Stimulated activated naive B cell treated with anti-CD40 and anti-IgM and Interleukin-4, amounts not matched to agents 10 μg/mL and 1 μg/mL and 100 μg/mL, for 72 hours (primary cell): ENCODE results near the gene KRTAP19-6.

Experiments
- ATAC-seq, 2 donors: fragments of 150-1000 bp; cut with Tn5 transposase; replicated peaks; 2 replicates each; pipeline ENCODE4 v1.10.0; 2021; ENCODE audit warnings: moderate library complexity in 1 of 2
- DNase-seq: peaks from one replicate; pipeline ENCODE4 v3.0.0; 2021
- H3K27ac Mint-ChIP-seq: one replicate; pipeline ENCODE4 v1.8.0; 2022; ENCODE audit warnings: mild to moderate bottlenecking, mixed read lengths
- H3K27me3 Mint-ChIP-seq, 2 donors: one replicate each; pipeline ENCODE4 v1.8.0; 2022; ENCODE audit warnings: mixed read lengths in 2 of 2
- H3K36me3 Mint-ChIP-seq, 2 donors: one replicate each; pipeline ENCODE4 v1.8.0; 2022; ENCODE audit warnings: mixed read lengths in 2 of 2, mild to moderate bottlenecking in 1 of 2
- H3K4me1 Mint-ChIP-seq, 2 donors: one replicate each; pipeline ENCODE4 v1.8.0; 2022; ENCODE audit warnings: mixed read lengths in 2 of 2, mild to moderate bottlenecking in 1 of 2
- H3K4me3 Mint-ChIP-seq, 2 donors: one replicate each; pipeline ENCODE4 v1.8.0; 2022; ENCODE audit warnings: mild to moderate bottlenecking in 2 of 2, mixed read lengths in 2 of 2, moderate library complexity in 1 of 2
- H3K9me3 Mint-ChIP-seq, 2 donors: one replicate each; pipeline ENCODE4 v1.8.0; 2022; ENCODE audit warnings: mixed read lengths in 2 of 2, mild to moderate bottlenecking in 1 of 2

The KRTAP19-6 gene, protein sequence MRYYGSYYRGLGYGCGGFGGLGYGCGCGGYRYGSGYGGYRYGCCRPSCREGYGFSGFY

DNA sequence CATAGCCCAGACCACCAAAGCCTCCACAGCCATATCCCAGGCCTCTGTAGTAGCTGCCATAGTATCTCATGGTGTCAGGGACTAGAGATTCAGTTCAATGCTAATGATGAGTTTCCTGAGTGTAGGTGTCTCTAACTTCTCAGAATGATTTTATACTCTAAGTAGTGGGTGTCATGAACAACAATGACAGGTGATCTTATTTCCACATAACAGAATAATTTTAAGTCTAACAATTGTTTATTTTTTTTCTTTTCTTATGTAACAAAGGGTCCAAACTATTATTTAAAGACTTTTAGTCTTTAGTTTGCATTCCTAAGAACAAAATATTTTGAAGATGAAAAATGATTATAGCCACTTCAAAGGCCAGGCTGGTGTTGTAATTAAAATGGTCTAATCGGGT, at the start of gene KRTAP19-6:
Gene KRTAP19-6, minus strand, starts transcription at position 101 of the 400 bp plus-strand sequence. Its CDS starts 31 bp downstream, at position 70.
- ATAC-seq: no peak
- H3K4me3 Mint-ChIP-seq: no peak within 1 kb of the TSS
- peaks cover 0 to 5% of the 10 kb centered on the region in 2 donors for H3K9me3 Mint-ChIP-seq
- no peaks in the 10 kb centered on the region for H3K36me3 Mint-ChIP-seq
- H3K27me3 Mint-ChIP-seq: no peaks in the 10 kb centered on the region
- H3K27ac Mint-ChIP-seq: no peak within 1 kb of the TSS
- no peak for DNase-seq
- no peaks in the 10 kb centered on the region for H3K4me1 Mint-ChIP-seq

DNA sequence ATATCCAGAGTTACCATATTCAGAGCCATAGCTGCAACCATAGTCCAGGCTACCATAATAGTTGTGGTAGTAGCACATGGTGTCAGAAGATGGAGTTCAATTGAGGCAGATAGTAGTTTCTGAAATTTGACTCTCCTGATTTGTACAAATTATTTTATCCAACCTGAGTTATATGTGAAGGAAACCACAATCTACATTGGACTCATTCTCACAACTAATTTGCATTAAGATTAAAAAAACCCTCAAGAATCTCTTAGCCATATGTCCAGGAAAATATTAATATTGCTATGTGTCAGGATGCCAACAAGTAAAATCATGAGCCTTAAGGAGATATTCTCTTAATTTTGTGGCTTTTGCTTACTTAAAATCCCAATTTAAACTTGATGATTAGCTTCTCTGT, 48.6 kb upstream of the KRTAP19-6 start, which contains the start of gene KRTAP22-2:
Gene KRTAP22-2, minus strand, starts transcription at position 101 of the 400 bp plus-strand sequence.
- H3K9me3 Mint-ChIP-seq: no peaks in the 10 kb centered on the region
- no peaks in the 10 kb centered on the region for H3K27me3 Mint-ChIP-seq

DNA sequence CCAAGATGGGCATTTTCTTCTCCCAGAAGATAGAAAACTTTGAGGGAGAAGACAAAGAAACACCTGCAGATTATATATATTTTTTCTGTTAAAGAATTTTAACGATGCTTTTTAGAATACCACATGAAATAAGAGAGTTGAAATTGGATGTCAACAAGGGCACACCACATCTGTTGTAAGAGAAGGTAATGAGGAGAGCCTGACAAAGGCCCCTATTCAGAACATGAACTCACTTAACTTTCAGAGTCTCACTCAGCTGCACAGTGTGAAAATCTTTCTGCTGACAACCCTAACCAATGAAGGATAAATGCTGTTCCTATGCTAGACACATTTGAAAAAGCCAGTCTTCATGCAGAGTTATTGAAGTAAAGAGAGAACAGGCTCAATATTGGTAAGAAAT, 41.2 kb upstream of the KRTAP19-6 start:
- Mint-ChIP-seq H3K36me3 (no peaks in the 10 kb centered on the region), H3K9me3 (no peaks in the 10 kb centered on the region), H3K27ac (no peak overlapping the region), H3K4me3 (no peak overlapping the region), H3K27me3 (no peaks in the 10 kb centered on the region), H3K4me1 (no peaks in the 10 kb centered on the region)
- DNase-seq (no peak), ATAC-seq (no peak)

More for the DNA sequence above, 48.6 kb upstream of the KRTAP19-6 start, which contains the start of gene KRTAP22-2:
- Mint-ChIP-seq H3K27ac (no peak within 1 kb of the TSS), H3K4me1 (no peaks in the 10 kb centered on the region), H3K36me3 (no peaks in the 10 kb centered on the region), H3K4me3 (no peak within 1 kb of the TSS)
- no peak for ATAC-seq
- DNase-seq: no peak

DNA sequence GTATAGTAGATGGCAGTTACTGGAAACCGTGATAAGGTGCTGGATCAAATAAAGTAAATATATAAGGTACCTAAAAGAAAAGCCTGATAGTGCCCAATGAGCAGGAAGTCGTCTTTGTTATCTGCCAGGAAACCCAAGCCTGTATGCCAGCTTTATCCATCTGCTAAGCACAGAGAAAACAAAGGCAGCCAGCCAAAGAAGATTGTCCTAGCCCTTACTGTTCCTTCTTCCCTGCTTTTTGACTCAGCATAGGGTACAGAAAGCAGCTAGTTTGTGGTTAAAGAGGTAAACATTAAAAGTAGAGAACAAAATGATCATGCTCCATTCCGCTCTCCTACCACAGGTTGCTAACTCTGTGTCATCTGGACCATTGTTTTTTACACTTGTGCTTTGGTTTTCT, 38.5 kb upstream of the KRTAP19-6 start:
- no peaks in the 10 kb centered on the region for H3K9me3 Mint-ChIP-seq
- no peaks in the 10 kb centered on the region for H3K27me3 Mint-ChIP-seq
- H3K27ac Mint-ChIP-seq: no peak overlapping the region
- ATAC-seq (no peak), DNase-seq (no peak)
- H3K4me1 Mint-ChIP-seq: no peaks in the 10 kb centered on the region
- no peak overlapping the region for H3K4me3 Mint-ChIP-seq
- no peaks in the 10 kb centered on the region for H3K36me3 Mint-ChIP-seq

DNA sequence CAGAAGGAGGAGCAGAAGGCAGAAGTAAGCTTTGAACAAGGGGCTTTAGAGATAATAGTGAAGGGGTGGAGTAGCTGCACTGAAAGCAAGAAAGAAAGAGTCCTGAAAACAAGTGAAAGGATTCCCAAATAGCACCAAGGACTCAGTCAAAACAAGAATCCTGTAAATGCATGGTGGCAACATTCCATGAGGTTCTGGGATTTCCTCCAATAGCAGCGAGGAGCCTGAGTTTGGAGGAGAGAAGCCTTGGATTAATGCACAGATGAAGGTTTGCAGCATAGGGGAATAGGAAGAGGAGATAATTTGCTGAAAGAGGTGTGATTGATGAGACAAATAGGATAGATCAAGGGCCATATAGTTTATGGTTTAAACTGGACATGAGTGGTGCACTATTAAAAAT, 37.7 kb upstream of the KRTAP19-6 start:
- ATAC-seq (no peak), DNase-seq (no peak)
- no peaks in the 10 kb centered on the region for H3K4me1 Mint-ChIP-seq
- no peak overlapping the region for H3K27ac Mint-ChIP-seq
- H3K9me3 Mint-ChIP-seq: no peaks in the 10 kb centered on the region
- no peak overlapping the region for H3K4me3 Mint-ChIP-seq
- H3K27me3 Mint-ChIP-seq: no peaks in the 10 kb centered on the region
- no peaks in the 10 kb centered on the region for H3K36me3 Mint-ChIP-seq

DNA sequence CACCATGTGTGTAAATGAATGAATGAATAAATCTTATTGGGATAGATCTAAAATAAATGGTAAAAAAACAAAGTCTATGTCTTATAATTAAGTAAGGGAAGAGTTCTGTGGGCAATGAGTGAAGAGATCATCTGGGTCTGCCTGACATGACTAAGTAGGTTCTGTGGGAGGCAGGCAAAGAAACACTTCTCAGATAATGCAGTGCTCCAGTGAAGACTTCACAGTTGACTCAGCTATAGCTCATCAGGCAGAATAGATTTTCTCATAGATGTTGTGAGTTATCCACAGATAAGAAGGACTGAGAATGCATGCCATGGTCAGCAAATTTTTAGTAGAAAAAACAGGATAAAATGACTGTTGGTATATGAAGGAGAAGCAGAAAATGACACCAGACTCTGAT, 36.1 kb upstream of the KRTAP19-6 start:
- DNase-seq (no peak), ATAC-seq (no peak)
- Mint-ChIP-seq H3K4me1 (no peaks in the 10 kb centered on the region), H3K4me3 (no peak overlapping the region), H3K9me3 (no peaks in the 10 kb centered on the region), H3K27me3 (no peaks in the 10 kb centered on the region), H3K36me3 (no peaks in the 10 kb centered on the region), H3K27ac (no peak overlapping the region)

DNA sequence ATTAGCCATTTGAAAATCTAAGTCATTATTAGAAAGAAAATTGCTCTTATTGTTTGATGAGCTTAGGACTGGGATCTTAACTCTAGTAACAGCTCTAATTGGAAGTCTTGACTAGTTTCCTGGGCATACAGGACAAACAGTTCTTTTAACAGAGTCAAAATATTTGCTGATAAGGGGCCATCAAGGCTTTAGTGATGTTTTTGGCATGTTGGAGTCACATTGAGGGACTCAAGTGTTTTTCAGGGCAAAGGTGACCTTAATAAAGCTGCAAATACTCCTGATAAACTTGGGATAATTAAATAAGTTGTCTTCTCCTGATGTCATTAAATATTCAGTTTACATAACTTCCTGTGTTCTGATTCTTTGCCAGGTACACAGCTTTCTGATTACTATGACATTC, 26.0 kb upstream of the KRTAP19-6 start:
- no peaks in the 10 kb centered on the region for H3K36me3 Mint-ChIP-seq
- peaks cover 3 to 11% of the 10 kb centered on the region in 2 donors for H3K9me3 Mint-ChIP-seq
- no peak overlapping the region for H3K4me3 Mint-ChIP-seq
- H3K27ac Mint-ChIP-seq: no peak overlapping the region
- DNase-seq (no peak), ATAC-seq (no peak)
- H3K27me3 Mint-ChIP-seq: no peaks in the 10 kb centered on the region
- no peaks in the 10 kb centered on the region for H3K4me1 Mint-ChIP-seq

DNA sequence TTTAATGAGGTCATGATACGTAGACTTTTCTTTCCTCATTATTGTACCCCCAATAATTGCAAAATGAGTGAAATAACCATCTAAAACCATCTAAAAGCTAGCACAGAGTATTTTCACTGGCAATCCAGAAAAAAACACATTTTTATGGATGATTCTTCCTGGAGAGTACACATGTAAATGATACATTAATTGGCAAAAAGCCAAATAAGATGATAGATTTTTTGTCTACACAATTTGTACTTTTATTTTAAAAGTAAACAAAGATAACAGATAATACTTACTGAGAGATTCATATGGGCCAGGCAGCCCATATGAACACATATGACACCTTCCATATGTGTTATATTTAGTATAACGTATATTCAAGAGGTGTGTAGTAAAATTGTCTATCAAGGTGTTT, 22.0 kb upstream of the KRTAP19-6 start:
- H3K27ac Mint-ChIP-seq: no peak overlapping the region
- no peak for ATAC-seq
- H3K9me3 Mint-ChIP-seq: no peaks in the 10 kb centered on the region
- H3K4me3 Mint-ChIP-seq: no peak overlapping the region
- no peaks in the 10 kb centered on the region for H3K36me3 Mint-ChIP-seq
- no peak for DNase-seq
- H3K27me3 Mint-ChIP-seq: no peaks in the 10 kb centered on the region
- no peaks in the 10 kb centered on the region for H3K4me1 Mint-ChIP-seq

DNA sequence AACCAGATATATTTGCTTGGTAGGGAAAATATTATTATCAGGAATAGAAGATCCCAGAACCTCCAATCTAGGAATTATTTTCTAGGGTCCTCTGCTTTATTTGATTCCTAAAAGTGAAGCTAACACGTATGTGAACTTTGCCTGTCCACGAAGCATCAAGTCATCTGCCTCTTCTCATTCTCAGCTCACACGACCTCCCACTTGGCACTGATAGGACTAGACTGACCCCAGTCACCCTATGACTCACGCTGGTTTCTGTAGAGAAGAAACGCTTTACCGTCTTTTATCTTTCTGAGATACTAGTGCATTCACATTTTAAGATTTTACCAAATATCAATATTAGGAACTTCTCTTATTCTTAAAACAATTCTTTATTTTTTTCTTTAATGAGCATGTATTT, 21.4 kb upstream of the KRTAP19-6 start:
- Mint-ChIP-seq H3K4me1 (no peaks in the 10 kb centered on the region), H3K4me3 (no peak overlapping the region), H3K9me3 (no peaks in the 10 kb centered on the region), H3K36me3 (no peaks in the 10 kb centered on the region), H3K27me3 (no peaks in the 10 kb centered on the region), H3K27ac (no peak overlapping the region)
- ATAC-seq (no peak), DNase-seq (no peak)

DNA sequence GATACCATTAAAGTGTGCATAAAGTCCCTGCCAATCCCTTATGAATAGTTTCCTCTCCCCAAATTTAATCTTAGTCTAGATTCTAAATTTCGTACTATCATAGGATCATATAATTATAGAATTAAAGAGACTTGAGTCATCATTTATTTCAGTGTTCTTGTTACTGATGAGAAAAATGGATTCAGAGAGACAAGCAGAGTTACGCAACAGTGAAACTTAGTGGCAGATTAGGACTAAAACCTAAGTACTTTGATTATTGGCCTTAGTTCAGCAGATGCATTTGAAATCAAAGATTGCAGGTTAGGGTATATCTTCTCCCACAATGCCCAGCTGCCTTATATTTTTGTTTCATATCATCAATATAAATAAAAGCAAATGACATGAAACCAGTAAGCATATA, 20.3 kb upstream of the KRTAP19-6 start:
- ATAC-seq (no peak), DNase-seq (no peak)
- H3K27me3 Mint-ChIP-seq: no peaks in the 10 kb centered on the region
- H3K4me3 Mint-ChIP-seq: no peak overlapping the region
- peaks cover 0 to 2% of the 10 kb centered on the region in 2 donors for H3K9me3 Mint-ChIP-seq
- H3K27ac Mint-ChIP-seq: no peak overlapping the region
- no peaks in the 10 kb centered on the region for H3K36me3 Mint-ChIP-seq
- H3K4me1 Mint-ChIP-seq: no peaks in the 10 kb centered on the region

DNA sequence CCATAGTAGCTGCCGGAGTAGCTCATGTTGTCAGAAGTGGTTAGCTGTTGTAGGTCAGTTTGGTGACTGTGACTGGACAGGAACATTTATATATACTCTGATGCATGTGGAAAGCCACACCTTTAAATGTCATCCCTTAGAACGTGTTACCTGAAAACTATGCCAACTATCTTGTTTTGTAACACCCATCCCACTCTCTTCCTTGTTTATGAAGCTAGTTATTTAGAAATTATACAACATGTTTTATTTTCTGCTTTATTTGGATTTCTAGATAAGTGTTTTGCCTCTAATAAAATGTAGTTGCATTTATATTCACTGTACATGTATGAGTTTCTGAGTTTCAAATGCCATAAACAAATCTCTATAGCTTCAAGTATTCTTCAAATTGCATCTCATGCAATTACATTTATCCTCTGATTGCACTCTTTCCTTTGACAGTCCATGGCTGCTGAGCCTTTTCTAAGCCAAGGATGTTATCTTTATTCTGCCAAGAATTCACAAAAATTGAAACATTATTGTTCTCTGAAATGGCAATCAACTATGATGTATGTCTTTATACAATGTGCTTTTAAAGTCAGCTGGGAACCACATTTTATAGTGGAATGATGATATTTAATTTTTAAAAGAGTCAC, 19.7 kb upstream of the KRTAP19-6 start, which contains the start of gene KRTAP19-7:
Gene KRTAP19-7, minus strand, starts transcription at position 51 of the 632 bp plus-strand sequence. Its CDS starts 25 bp downstream, at position 26.
- DNase-seq (no peak), ATAC-seq (no peak)
- H3K36me3 Mint-ChIP-seq: no peaks in the 10 kb centered on the region
- peaks cover 0 to 2% of the 10 kb centered on the region in 2 donors for H3K9me3 Mint-ChIP-seq
- no peak within 1 kb of the TSS for H3K27ac Mint-ChIP-seq
- H3K4me1 Mint-ChIP-seq: no peaks in the 10 kb centered on the region
- no peak within 1 kb of the TSS for H3K4me3 Mint-ChIP-seq
- no peaks in the 10 kb centered on the region for H3K27me3 Mint-ChIP-seq

DNA sequence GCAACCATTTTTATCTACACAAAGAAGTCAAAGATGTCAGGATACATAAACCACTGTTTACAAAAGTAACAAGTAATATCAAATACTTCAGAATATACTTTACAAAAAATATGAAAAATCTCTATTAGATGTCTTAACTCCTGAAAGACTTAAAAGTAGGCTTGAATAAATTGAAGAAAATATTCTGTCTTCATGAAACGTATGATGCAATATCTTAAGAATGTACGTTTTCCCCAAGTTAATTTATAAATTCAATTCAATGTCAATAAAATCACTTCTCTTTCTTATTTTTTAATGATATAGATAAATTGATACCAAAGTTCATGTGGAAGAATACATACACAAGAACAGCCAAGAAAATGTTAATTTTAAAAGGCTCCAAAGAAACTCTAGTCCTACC, 13.4 kb upstream of the KRTAP19-6 start:
- Mint-ChIP-seq H3K27ac (no peak overlapping the region), H3K4me3 (no peak overlapping the region), H3K36me3 (no peaks in the 10 kb centered on the region), H3K27me3 (no peaks in the 10 kb centered on the region), H3K9me3 (peaks cover 5 to 13% of the 10 kb centered on the region in 2 donors), H3K4me1 (no peaks in the 10 kb centered on the region)
- ATAC-seq: no peak
- no peak for DNase-seq

DNA sequence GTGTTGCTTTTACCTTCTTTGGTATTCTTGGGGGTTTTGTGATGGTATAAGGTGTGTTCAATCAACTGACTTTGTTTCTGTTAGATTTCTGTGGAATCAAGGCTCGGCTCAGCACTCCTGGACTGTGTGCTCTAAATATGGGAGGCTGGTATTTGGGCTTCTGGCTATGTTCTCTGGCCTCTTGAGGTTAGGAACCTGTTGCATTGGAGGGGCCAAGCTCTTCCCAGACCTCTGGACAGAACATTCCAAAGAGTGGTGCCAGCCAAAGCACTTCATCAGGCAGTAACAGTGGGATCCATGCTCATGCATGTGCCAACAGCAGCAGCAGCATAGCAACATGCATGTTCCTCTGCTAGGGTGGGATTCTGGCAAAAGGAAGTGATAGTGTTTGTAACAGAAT, 11.1 kb upstream of the KRTAP19-6 start:
- DNase-seq (no peak), ATAC-seq (no peak)
- H3K36me3 Mint-ChIP-seq: no peaks in the 10 kb centered on the region
- H3K27ac Mint-ChIP-seq: no peak overlapping the region
- H3K27me3 Mint-ChIP-seq: no peaks in the 10 kb centered on the region
- peaks cover 10 to 15% of the 10 kb centered on the region in 2 donors for H3K9me3 Mint-ChIP-seq
- H3K4me1 Mint-ChIP-seq: no peaks in the 10 kb centered on the region
- H3K4me3 Mint-ChIP-seq: no peak overlapping the region

DNA sequence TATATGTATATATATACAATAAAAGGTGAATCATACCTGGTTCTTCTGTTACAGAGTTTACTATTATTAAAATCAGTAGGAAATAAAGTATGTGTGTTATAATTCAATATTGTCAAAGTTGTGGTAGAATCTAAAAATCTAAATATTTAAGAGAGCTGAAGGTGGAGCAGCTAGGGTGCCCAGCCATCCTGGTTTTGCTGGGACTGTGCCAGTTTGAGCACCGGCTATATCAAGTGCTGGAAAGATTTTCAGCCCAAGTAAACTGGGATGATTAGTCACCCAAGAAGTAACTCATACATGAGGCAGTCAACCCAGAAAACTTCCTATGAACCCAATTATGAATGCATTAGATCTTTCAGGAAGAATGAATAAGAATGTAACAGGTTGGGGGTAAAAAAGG, 22.8 kb downstream of the KRTAP19-6 start:
- no peaks in the 10 kb centered on the region for H3K36me3 Mint-ChIP-seq
- ATAC-seq (no peak), DNase-seq (no peak)
- H3K4me1 Mint-ChIP-seq: no peaks in the 10 kb centered on the region
- peaks cover 6 to 10% of the 10 kb centered on the region in 2 donors for H3K9me3 Mint-ChIP-seq
- no peak overlapping the region for H3K27ac Mint-ChIP-seq
- no peak overlapping the region for H3K4me3 Mint-ChIP-seq
- H3K27me3 Mint-ChIP-seq: no peaks in the 10 kb centered on the region

DNA sequence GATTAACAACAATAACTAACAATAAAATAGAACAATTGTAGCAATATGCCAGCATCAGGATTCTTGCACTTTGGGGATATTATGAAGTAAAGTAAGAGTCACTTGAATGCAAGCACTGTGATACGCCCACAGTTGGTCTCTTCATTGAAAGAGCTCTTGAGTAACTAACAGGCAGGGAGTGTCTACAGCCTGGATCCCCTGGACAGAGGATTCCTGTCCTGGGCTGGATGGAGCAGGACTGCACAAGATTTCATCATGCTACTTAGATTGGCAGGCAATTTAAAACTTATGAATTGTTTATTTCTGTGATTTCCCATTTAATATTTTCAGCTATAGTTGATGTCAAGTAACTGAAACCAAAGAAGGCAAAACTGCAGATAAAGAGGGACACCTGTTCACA, 26.0 kb downstream of the KRTAP19-6 start:
- Mint-ChIP-seq H3K9me3 (peaks cover 5 to 10% of the 10 kb centered on the region in 2 donors), H3K4me3 (no peak overlapping the region), H3K27ac (no peak overlapping the region), H3K36me3 (no peaks in the 10 kb centered on the region), H3K27me3 (no peaks in the 10 kb centered on the region), H3K4me1 (no peaks in the 10 kb centered on the region)
- DNase-seq: no peak
- ATAC-seq: no peak
